Karpas-422 (cell line): ENCODE data around the gene COL5A1. TPM values are rescaled to one million over a fixed set of nuclear protein-coding genes. Genes with fewer than 3 reads are reported as not detected.
"Not testable (repeated sequence)": the region's sequence is repeated elsewhere in the genome, so short reads cannot be mapped to it uniquely, and the experiment has no call there.

ENCODE experiments used
- DNase-seq: peaks from one replicate; pipeline ENCODE4 v3.0.0-alpha.2; 2015
- H2AFZ ChIP-seq: fragments of 200-600 bp; sonication (generic); 2 replicates; pipeline ENCODE4 v1.6.1; 2014; ENCODE audit warnings: antibody characterized with exemption, low read length, mixed read lengths
- H3K27ac ChIP-seq: fragments of 200-600 bp; sonication (generic); 2 replicates; pipeline ENCODE4 v1.5.1; 2014; ENCODE audit warnings: mild to moderate bottlenecking, low read length, moderate library complexity
- H3K27me3 ChIP-seq: fragments of 200-600 bp; sonication (generic); 2 replicates; pipeline ENCODE4 v1.6.1; 2014; ENCODE audit warnings: low read length, mixed read lengths
- H3K36me3 ChIP-seq: fragments of 200-600 bp; sonication (generic); 2 replicates; pipeline ENCODE4 v1.6.1; 2014; ENCODE audit warnings: low read length, mixed read lengths; ENCODE audit not compliant: insufficient read depth
- H3K4me1 ChIP-seq: fragments of 200-600 bp; sonication (generic); 2 replicates; pipeline ENCODE4 v1.6.1; 2014; ENCODE audit warnings: mild to moderate bottlenecking, low read length, mixed read lengths
- H3K4me2 ChIP-seq: fragments of 200-600 bp; sonication (generic); 2 replicates; pipeline ENCODE4 v1.6.1; 2014; ENCODE audit warnings: low read length, low read depth, mild to moderate bottlenecking; ENCODE audit not compliant: poor library complexity, severe bottlenecking
- H3K4me3 ChIP-seq: fragments of 200-600 bp; sonication (generic); 2 replicates; pipeline ENCODE4 v1.5.1; 2014; ENCODE audit warnings: mild to moderate bottlenecking, antibody characterized with exemption, low read length, mixed read lengths
- H3K79me2 ChIP-seq: fragments of 200-600 bp; sonication (generic); 2 replicates; pipeline ENCODE4 v1.6.1; 2014; ENCODE audit warnings: mild to moderate bottlenecking, low read length, mixed read lengths
- H3K9ac ChIP-seq: fragments of 200-600 bp; sonication (generic); 2 replicates; pipeline ENCODE4 v1.6.0; 2014; ENCODE audit warnings: low read length
- H3K9me2 ChIP-seq: fragments of 200-600 bp; sonication (generic), shearing (Covaris generic); replicated peaks from 2 replicates; pipeline ENCODE4 v1.6.0; 2014; ENCODE audit warnings: mild to moderate bottlenecking, low read length, moderate library complexity; ENCODE audit not compliant: insufficient read depth
- H3K9me3 ChIP-seq: fragments of 300-700, 200-600 bp; sonication (generic); 2 replicates; pipeline ENCODE4 v1.6.1; 2014; ENCODE audit warnings: low read length, mixed read lengths
- H4K20me1 ChIP-seq: fragments of 200-600 bp; sonication (generic); 2 replicates; pipeline ENCODE4 v1.6.1; 2014; ENCODE audit warnings: mild to moderate bottlenecking, antibody characterized with exemption, low read length, low read depth; ENCODE audit not compliant: insufficient read depth
- total RNA-seq: library from RNA; depleted of rRNA; stranded (reverse); fragments of >200 nt; shearing (Covaris generic); gene quantifications from 2 replicates; pipeline ENCODE4 v1.2.3, GENCODE V29; 2014; ENCODE audit warnings: low replicate concordance

The COL5A1 gene
- total RNA-seq, 1 experiment from 2014 or later = not detected

- Histone ChIP-seq H3K27me3 (no peaks in the 10 kb centered on the region), H3K4me3 (no peak overlapping the region), H3K27ac (no peak overlapping the region), H3K79me2 (no peaks in the 10 kb centered on the region), H3K4me1 (no peaks in the 10 kb centered on the region), H3K4me2 (no peak overlapping the region), H3K9me3 (no peaks in the 10 kb centered on the region; the same call in 1 of the 2 replicates), H2AFZ (no peak overlapping the region), H4K20me1 (no peaks in the 10 kb centered on the region), H3K9me2 (no peaks in the 10 kb centered on the region), H3K9ac (no peak overlapping the region), H3K36me3 (no peaks in the 10 kb centered on the region)
- DNase-seq = no peak
Observed at GRCh38 chr9:134682651-134683364, 41.2 kb downstream of the COL5A1 start.

GRCh38 chr9:134683714-134684374, 42.2 kb downstream of the COL5A1 start:
- no peak overlapping the region for H2AFZ ChIP-seq
- no peak overlapping the region for H3K27ac ChIP-seq
- no peaks in the 10 kb centered on the region; the same call in 1 of the 2 replicates for H3K9me3 ChIP-seq
- no peaks in the 10 kb centered on the region for H3K36me3 ChIP-seq
- H3K4me3 ChIP-seq = no peak overlapping the region
- H3K4me2 ChIP-seq = no peak overlapping the region
- no peaks in the 10 kb centered on the region for H3K9me2 ChIP-seq
- no peaks in the 10 kb centered on the region for H3K79me2 ChIP-seq
- no peak overlapping the region for H3K9ac ChIP-seq
- DNase-seq = no peak
- H3K4me1 ChIP-seq = no peaks in the 10 kb centered on the region
- no peaks in the 10 kb centered on the region for H4K20me1 ChIP-seq
- H3K27me3 ChIP-seq = no peaks in the 10 kb centered on the region

- no peak overlapping the region for H3K9ac ChIP-seq
- no peaks in the 10 kb centered on the region for H3K27me3 ChIP-seq
- no peaks in the 10 kb centered on the region for H3K36me3 ChIP-seq
- DNase-seq = no peak
- no peaks in the 10 kb centered on the region for H3K4me1 ChIP-seq
- H3K4me3 ChIP-seq = no peak overlapping the region
- no peak overlapping the region for H3K4me2 ChIP-seq
- no peaks in the 10 kb centered on the region for H3K79me2 ChIP-seq
- H2AFZ ChIP-seq = no peak overlapping the region
- no peak overlapping the region for H3K27ac ChIP-seq
- H3K9me2 ChIP-seq = no peaks in the 10 kb centered on the region
- no peaks in the 10 kb centered on the region; the same call in 1 of the 2 replicates for H3K9me3 ChIP-seq
- H4K20me1 ChIP-seq = no peaks in the 10 kb centered on the region
Observed at GRCh38 chr9:134684375-134684723, 42.7 kb downstream of the COL5A1 start.

GRCh38 chr9:134684941-134685340, 43.3 kb downstream of the COL5A1 start:
- H3K9me3 ChIP-seq, H3K9me2 ChIP-seq, H3K4me2 ChIP-seq, H3K27ac ChIP-seq, H4K20me1 ChIP-seq, H3K79me2 ChIP-seq, DNase-seq, H3K36me3 ChIP-seq, H2AFZ ChIP-seq, H3K9ac ChIP-seq, H3K4me1 ChIP-seq, H3K27me3 ChIP-seq, H3K4me3 ChIP-seq: not testable (repeated sequence)

- Histone ChIP-seq H3K27ac (no peak overlapping the region), H3K36me3 (no peaks in the 10 kb centered on the region), H2AFZ (no peak overlapping the region), H3K4me1 (no peaks in the 10 kb centered on the region), H3K79me2 (no peaks in the 10 kb centered on the region), H3K4me3 (no peak overlapping the region), H3K9ac (no peak overlapping the region), H3K4me2 (no peak overlapping the region), H4K20me1 (no peaks in the 10 kb centered on the region; the same call in 1 of the 2 replicates), H3K27me3 (no peaks in the 10 kb centered on the region), H3K9me2 (no peaks in the 10 kb centered on the region), H3K9me3 (no peaks in the 10 kb centered on the region; the same call in 1 of the 2 replicates)
- DNase-seq = no peak
Observed at GRCh38 chr9:134685784-134686183, 44.2 kb downstream of the COL5A1 start.

GRCh38 chr9:134686896-134687295, 45.3 kb downstream of the COL5A1 start:
- H3K9me2 ChIP-seq = no peaks in the 10 kb centered on the region
- H3K79me2 ChIP-seq = no peaks in the 10 kb centered on the region
- no peak overlapping the region for H3K4me2 ChIP-seq
- H3K4me1 ChIP-seq = no peaks in the 10 kb centered on the region
- no peak overlapping the region for H3K27ac ChIP-seq
- H2AFZ ChIP-seq = no peak overlapping the region
- H3K27me3 ChIP-seq = no peaks in the 10 kb centered on the region
- H3K9me3 ChIP-seq = no peaks in the 10 kb centered on the region; the same call in 1 of the 2 replicates
- no peak overlapping the region for H3K9ac ChIP-seq
- no peaks in the 10 kb centered on the region; the same call in 1 of the 2 replicates for H4K20me1 ChIP-seq
- no peak for DNase-seq
- H3K4me3 ChIP-seq = no peak overlapping the region
- H3K36me3 ChIP-seq = no peaks in the 10 kb centered on the region

- Histone ChIP-seq H2AFZ (no peak overlapping the region), H3K9me3 (no peaks in the 10 kb centered on the region; the same call in 1 of the 2 replicates), H3K4me3 (no peak overlapping the region), H3K79me2 (no peaks in the 10 kb centered on the region), H3K36me3 (no peaks in the 10 kb centered on the region), H3K9ac (no peak overlapping the region), H3K27ac (no peak overlapping the region), H4K20me1 (no peaks in the 10 kb centered on the region; the same call in 1 of the 2 replicates), H3K4me2 (no peak overlapping the region), H3K9me2 (no peaks in the 10 kb centered on the region), H3K4me1 (no peaks in the 10 kb centered on the region), H3K27me3 (no peaks in the 10 kb centered on the region)
- DNase-seq = no peak
Observed at GRCh38 chr9:134687556-134687955, 46.0 kb downstream of the COL5A1 start.

- Histone ChIP-seq H2AFZ (no peak overlapping the region), H3K27ac (no peak overlapping the region), H3K9ac (no peak overlapping the region), H3K4me3 (no peak overlapping the region), H3K9me3 (no peaks in the 10 kb centered on the region; the same call in 1 of the 2 replicates), H3K36me3 (no peaks in the 10 kb centered on the region), H3K79me2 (no peaks in the 10 kb centered on the region), H3K9me2 (no peaks in the 10 kb centered on the region), H3K4me2 (no peak overlapping the region), H4K20me1 (no peaks in the 10 kb centered on the region; the same call in 1 of the 2 replicates), H3K27me3 (no peaks in the 10 kb centered on the region), H3K4me1 (no peaks in the 10 kb centered on the region)
- DNase-seq = no peak
Observed at GRCh38 chr9:134688231-134688630, 46.6 kb downstream of the COL5A1 start.
